Erythroblast (primary cell): Measurements from ENCODE around the gene PUDP.

Experiments used
- GATA1 ChIP-seq: IDR thresholded peaks from 2 replicates; pipeline ENCODE4 v1.6.1; 2011; ENCODE audit warnings: low read depth, mild to moderate bottlenecking, control low read depth, low read length, moderate library complexity
- POLR2A ChIP-seq: IDR thresholded peaks from 2 replicates; pipeline ENCODE4 v1.6.1; 2011; ENCODE audit warnings: mild to moderate bottlenecking, low read length

GRCh38 chrX:7112071-7112470 lies 35.9 kb downstream of the PUDP start:
- TF ChIP-seq GATA1 (no peak), POLR2A (no peak)
